GM19193 (cell line): ENCODE data around the gene RPP30.

Source experiments
- POLR2A ChIP-seq: IDR thresholded peaks from 4 replicates; pipeline ENCODE4 v1.6.1; 2011; ENCODE audit not compliant: insufficient read depth, insufficient read length; ENCODE audit errors: extremely low read depth

RPP30 gene

GRCh38 chr10:90944749-90945148 lies 73.0 kb downstream of the RPP30 start:
- TF ChIP-seq POLR2A: no peak

- no peak for TF ChIP-seq POLR2A
Observed at GRCh38 chr10:90945491-90946070, 73.8 kb downstream of the RPP30 start.

- TF ChIP-seq POLR2A: no peak
Observed at GRCh38 chr10:90947030-90947960, 75.5 kb downstream of the RPP30 start.
